Measurements from ENCODE around the gene RTN1.

- TF ChIP-seq CTCF (IDR thresholded peaks at IDR 0.05; ENCODE audit: poor library complexity) (no peak), EZH2 (IDR thresholded peaks at IDR 0.05; ENCODE audit: borderline replicate concordance) (no peak)
Observed at GRCh38 chr14:59913187-59913586, 42.6 kb upstream of the RTN1 start.
